GM23338 (cell line): ENCODE data around the gene USP33. TPM values are rescaled to one million over a fixed set of nuclear protein-coding genes. Genes with fewer than 3 reads are reported as not detected.
"Not testable (repeated sequence)": the region's sequence is repeated elsewhere in the genome, so short reads cannot be mapped to it uniquely, and the experiment has no call there.

Experiments used
- ATAC-seq: fragments of 200-7000 bp; cut with Tn5 transposase; 3 replicates; pipeline ENCODE4 v1.9.1; 2020
- DNase-seq: peaks from one replicate; pipeline ENCODE4 v3.0.0-alpha.2; 2015; ENCODE audit warnings: low spot score
- H2AFZ ChIP-seq: fragments of 200-600 bp; sonication (generic); 2 replicates; pipeline ENCODE4 v1.8.0; 2016; ENCODE audit warnings: antibody characterized with exemption, mild to moderate bottlenecking, moderate library complexity
- H3F3A ChIP-seq: fragments of 200-600 bp; sonication (generic); replicated peaks from 2 replicates; pipeline ENCODE4 v1.8.0; 2017; ENCODE audit warnings: antibody characterized with exemption, mixed run types, low read depth
- H3K27ac ChIP-seq: fragments of 200-600 bp; sonication (generic); 2 replicates; pipeline ENCODE4 v1.6.1; 2016; ENCODE audit warnings: low read depth
- H3K27me3 ChIP-seq: fragments of 200-600 bp; sonication (generic); 2 replicates; pipeline ENCODE4 v1.8.0; 2016; ENCODE audit warnings: mild to moderate bottlenecking, mixed run types, moderate library complexity; ENCODE audit not compliant: insufficient read depth
- H3K36me3 ChIP-seq: fragments of 200-600 bp; sonication (generic); 2 replicates; pipeline ENCODE4 v1.8.0; 2016; ENCODE audit warnings: mild to moderate bottlenecking; ENCODE audit not compliant: insufficient read depth
- H3K4me1 ChIP-seq: fragments of 200-600 bp; sonication (generic); 2 replicates; pipeline ENCODE4 v1.8.0; 2016; ENCODE audit warnings: mild to moderate bottlenecking, moderate library complexity; ENCODE audit not compliant: insufficient read depth
- H3K4me2 ChIP-seq: fragments of 200-600 bp; sonication (generic); 2 replicates; pipeline ENCODE4 v1.7.1; 2017; ENCODE audit warnings: mixed run types
- H3K4me3 ChIP-seq: fragments of 200-600 bp; sonication (generic); 2 replicates; pipeline ENCODE4 v1.6.1; 2016; ENCODE audit warnings: mixed run types
- H3K79me2 ChIP-seq: fragments of 200-600 bp; sonication (generic); replicated peaks from 2 replicates; pipeline ENCODE4 v1.8.0; 2017; ENCODE audit warnings: mild to moderate bottlenecking; ENCODE audit not compliant: insufficient read depth
- H3K9me2 ChIP-seq: fragments of 200-600 bp; sonication (generic); 2 replicates; pipeline ENCODE4 v1.8.0; 2017; ENCODE audit not compliant: insufficient read depth
- H4K20me1 ChIP-seq: fragments of 200-600 bp; sonication (generic); replicated peaks from 2 replicates; pipeline ENCODE4 v1.8.0; 2017; ENCODE audit warnings: mild to moderate bottlenecking; ENCODE audit not compliant: insufficient read depth
- H3K27ac Mint-ChIP-seq: 2 replicates; pipeline ENCODE4 v1.8.0; 2020; ENCODE audit warnings: inconsistent platforms, mild to moderate bottlenecking, moderate library complexity, mixed read lengths
- H3K27me3 Mint-ChIP-seq: 3 replicates; pipeline ENCODE4 v1.8.0; 2022; ENCODE audit warnings: low read depth, mild to moderate bottlenecking, moderate library complexity, mixed read lengths, inconsistent platforms; ENCODE audit not compliant: insufficient read depth, poor library complexity
- H3K36me3 Mint-ChIP-seq: 3 replicates; pipeline ENCODE4 v1.8.0; 2021; ENCODE audit warnings: low read depth, mild to moderate bottlenecking, inconsistent platforms, moderate library complexity, mixed read lengths
- H3K4me1 Mint-ChIP-seq: 3 replicates; pipeline ENCODE4 v1.8.0; 2020; ENCODE audit warnings: mild to moderate bottlenecking, inconsistent platforms, mixed read lengths
- H3K4me3 Mint-ChIP-seq: 3 replicates; pipeline ENCODE4 v1.8.0; 2021; ENCODE audit warnings: moderate library complexity, mild to moderate bottlenecking, inconsistent platforms, mixed read lengths
- H3K9me3 Mint-ChIP-seq: 3 replicates; pipeline ENCODE4 v1.8.0; 2020; ENCODE audit warnings: moderate library complexity, mild to moderate bottlenecking, inconsistent platforms, mixed read lengths
- REST ChIP-seq: IDR thresholded peaks from one replicate; pipeline ENCODE4 v1.6.1; 2018; ENCODE audit warnings: antibody characterized with exemption; ENCODE audit not compliant: unreplicated experiment
- polyA plus RNA-seq: library from polyadenylated mRNA; unstranded; fragments of >200 nt; fragmentation: Nextera tagmentation; extraction: Ambion mirVana; gene quantifications from 2 replicates; pipeline ENCODE4 v1.2.1, GENCODE V29; 2016
- total RNA-seq: library from RNA; depleted of rRNA; stranded (reverse); fragments of >200 nt; shearing (Covaris generic); gene quantifications from 2 replicates; pipeline ENCODE4 v1.2.3, GENCODE V29; 2014
- TF ChIP-seq, protein P1 (sequence below): fragments of 250-450 bp; sonication (Bioruptor Pico); IDR thresholded peaks from 2 replicates; pipeline ENCODE4 v1.5.0; 2020; ENCODE audit warnings: mild to moderate bottlenecking, moderate library complexity

The USP33 gene
- total and polyA plus RNA-seq, 2 experiments from 2014 or later: 42.4 to 63.9 TPM

- H3K27ac ChIP-seq, H3K27ac Mint-ChIP-seq: not testable (repeated sequence)
Observed at GRCh38 chr1:77699673-77700072, 60.0 kb downstream of the USP33 start.

GRCh38 chr1:77697441-77697840 lies 62.2 kb downstream of the USP33 start:
- no peak overlapping the region for H3K4me3 Mint-ChIP-seq

More at GRCh38 chr1:77699673-77700072, 60.0 kb downstream of the USP33 start:
- H3K36me3 Mint-ChIP-seq: peaks cover 13% of the 10 kb centered on the region; the same call in 2 of the 3 replicates
- not testable (repeated sequence) for H2AFZ ChIP-seq, H3K4me3 Mint-ChIP-seq, H3K4me2 ChIP-seq, H3F3A ChIP-seq, ATAC-seq, H3K4me1 Mint-ChIP-seq, H3K27me3 Mint-ChIP-seq, H3K4me3 ChIP-seq, H3K79me2 ChIP-seq, H3K9me3 Mint-ChIP-seq, DNase-seq, H4K20me1 ChIP-seq, H3K27me3 ChIP-seq, H3K9me2 ChIP-seq, H3K4me1 ChIP-seq, H3K36me3 ChIP-seq

GRCh38 chr1:77688939-77689338 lies 70.7 kb downstream of the USP33 start:
- H3K4me3 Mint-ChIP-seq: no peak overlapping the region
- Histone ChIP-seq H3K27ac (no peak overlapping the region), H3F3A (peaks cover 16% of the 10 kb centered on the region; the same call in 1 of the 2 replicates), H3K79me2 (no peaks in the 10 kb centered on the region), H3K9me2 (no peaks in the 10 kb centered on the region; the same call in 1 of the 2 replicates), H4K20me1 (no peaks in the 10 kb centered on the region), H3K4me3 (no peak overlapping the region), H3K4me1 (peaks cover 6% of the 10 kb centered on the region), H3K4me2 (no peak overlapping the region), H3K27me3 (no peaks in the 10 kb centered on the region), H3K36me3 (no peaks in the 10 kb centered on the region), H2AFZ (no peak overlapping the region)
- H3K27me3 Mint-ChIP-seq: peaks cover 5% of the 10 kb centered on the region
- ATAC-seq (no peak), DNase-seq (no peak)
- no peak overlapping the region for H3K27ac Mint-ChIP-seq
- no peaks in the 10 kb centered on the region for H3K9me3 Mint-ChIP-seq
- H3K36me3 Mint-ChIP-seq: peaks cover 13% of the 10 kb centered on the region; the same call in 2 of the 3 replicates
- H3K4me1 Mint-ChIP-seq: peaks cover 10% of the 10 kb centered on the region
- TF ChIP-seq, protein P1, sequence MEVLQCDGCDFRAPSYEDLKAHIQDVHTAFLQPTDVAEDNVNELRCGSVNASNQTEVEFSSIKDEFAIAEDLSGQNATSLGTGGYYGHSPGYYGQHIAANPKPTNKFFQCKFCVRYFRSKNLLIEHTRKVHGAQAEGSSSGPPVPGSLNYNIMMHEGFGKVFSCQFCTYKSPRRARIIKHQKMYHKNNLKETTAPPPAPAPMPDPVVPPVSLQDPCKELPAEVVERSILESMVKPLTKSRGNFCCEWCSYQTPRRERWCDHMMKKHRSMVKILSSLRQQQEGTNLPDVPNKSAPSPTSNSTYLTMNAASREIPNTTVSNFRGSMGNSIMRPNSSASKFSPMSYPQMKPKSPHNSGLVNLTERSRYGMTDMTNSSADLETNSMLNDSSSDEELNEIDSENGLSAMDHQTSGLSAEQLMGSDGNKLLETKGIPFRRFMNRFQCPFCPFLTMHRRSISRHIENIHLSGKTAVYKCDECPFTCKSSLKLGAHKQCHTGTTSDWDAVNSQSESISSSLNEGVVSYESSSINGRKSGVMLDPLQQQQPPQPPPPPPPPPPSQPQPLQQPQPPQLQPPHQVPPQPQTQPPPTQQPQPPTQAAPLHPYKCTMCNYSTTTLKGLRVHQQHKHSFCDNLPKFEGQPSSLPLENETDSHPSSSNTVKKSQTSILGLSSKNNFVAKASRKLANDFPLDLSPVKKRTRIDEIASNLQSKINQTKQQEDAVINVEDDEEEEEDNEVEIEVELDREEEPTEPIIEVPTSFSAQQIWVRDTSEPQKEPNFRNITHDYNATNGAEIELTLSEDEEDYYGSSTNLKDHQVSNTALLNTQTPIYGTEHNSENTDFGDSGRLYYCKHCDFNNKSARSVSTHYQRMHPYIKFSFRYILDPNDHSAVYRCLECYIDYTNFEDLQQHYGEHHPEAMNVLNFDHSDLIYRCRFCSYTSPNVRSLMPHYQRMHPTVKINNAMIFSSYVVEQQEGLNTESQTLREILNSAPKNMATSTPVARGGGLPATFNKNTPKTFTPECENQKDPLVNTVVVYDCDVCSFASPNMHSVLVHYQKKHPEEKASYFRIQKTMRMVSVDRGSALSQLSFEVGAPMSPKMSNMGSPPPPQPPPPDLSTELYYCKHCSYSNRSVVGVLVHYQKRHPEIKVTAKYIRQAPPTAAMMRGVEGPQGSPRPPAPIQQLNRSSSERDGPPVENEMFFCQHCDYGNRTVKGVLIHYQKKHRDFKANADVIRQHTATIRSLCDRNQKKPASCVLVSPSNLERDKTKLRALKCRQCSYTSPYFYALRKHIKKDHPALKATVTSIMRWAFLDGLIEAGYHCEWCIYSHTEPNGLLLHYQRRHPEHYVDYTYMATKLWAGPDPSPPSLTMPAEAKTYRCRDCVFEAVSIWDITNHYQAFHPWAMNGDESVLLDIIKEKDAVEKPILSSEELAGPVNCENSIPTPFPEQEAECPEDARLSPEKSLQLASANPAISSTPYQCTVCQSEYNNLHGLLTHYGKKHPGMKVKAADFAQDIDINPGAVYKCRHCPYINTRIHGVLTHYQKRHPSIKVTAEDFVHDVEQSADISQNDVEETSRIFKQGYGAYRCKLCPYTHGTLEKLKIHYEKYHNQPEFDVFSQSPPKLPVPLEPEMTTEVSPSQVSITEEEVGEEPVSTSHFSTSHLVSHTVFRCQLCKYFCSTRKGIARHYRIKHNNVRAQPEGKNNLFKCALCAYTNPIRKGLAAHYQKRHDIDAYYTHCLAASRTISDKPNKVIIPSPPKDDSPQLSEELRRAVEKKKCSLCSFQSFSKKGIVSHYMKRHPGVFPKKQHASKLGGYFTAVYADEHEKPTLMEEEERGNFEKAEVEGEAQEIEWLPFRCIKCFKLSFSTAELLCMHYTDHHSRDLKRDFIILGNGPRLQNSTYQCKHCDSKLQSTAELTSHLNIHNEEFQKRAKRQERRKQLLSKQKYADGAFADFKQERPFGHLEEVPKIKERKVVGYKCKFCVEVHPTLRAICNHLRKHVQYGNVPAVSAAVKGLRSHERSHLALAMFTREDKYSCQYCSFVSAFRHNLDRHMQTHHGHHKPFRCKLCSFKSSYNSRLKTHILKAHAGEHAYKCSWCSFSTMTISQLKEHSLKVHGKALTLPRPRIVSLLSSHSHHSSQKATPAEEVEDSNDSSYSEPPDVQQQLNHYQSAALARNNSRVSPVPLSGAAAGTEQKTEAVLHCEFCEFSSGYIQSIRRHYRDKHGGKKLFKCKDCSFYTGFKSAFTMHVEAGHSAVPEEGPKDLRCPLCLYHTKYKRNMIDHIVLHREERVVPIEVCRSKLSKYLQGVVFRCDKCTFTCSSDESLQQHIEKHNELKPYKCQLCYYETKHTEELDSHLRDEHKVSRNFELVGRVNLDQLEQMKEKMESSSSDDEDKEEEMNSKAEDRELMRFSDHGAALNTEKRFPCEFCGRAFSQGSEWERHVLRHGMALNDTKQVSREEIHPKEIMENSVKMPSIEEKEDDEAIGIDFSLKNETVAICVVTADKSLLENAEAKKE: no peak

More at GRCh38 chr1:77697441-77697840, 62.2 kb downstream of the USP33 start:
- Mint-ChIP-seq H3K27me3 (no peaks in the 10 kb centered on the region), H3K4me1 (no peaks in the 10 kb centered on the region), H3K36me3 (peaks cover 19% of the 10 kb centered on the region; the same call in 2 of the 3 replicates), H3K9me3 (no peaks in the 10 kb centered on the region), H3K27ac (no peak overlapping the region)
- H4K20me1 ChIP-seq: no peaks in the 10 kb centered on the region
- no peaks in the 10 kb centered on the region for H3K79me2 ChIP-seq
- ATAC-seq (no peak), DNase-seq (no peak)
- H2AFZ ChIP-seq: no peak overlapping the region
- no peaks in the 10 kb centered on the region for H3K36me3 ChIP-seq
- H3K4me1 ChIP-seq: no peaks in the 10 kb centered on the region
- no peaks in the 10 kb centered on the region for H3F3A ChIP-seq
- no peak overlapping the region for H3K4me3 ChIP-seq
- H3K27ac ChIP-seq: no peak overlapping the region
- TF ChIP-seq REST: no peak
- H3K9me2 ChIP-seq: 0 out of 2 replicates have a peak, but pooled peaks cover 3% of the 10 kb centered on the region
- H3K27me3 ChIP-seq: no peaks in the 10 kb centered on the region
- no peak overlapping the region for H3K4me2 ChIP-seq
